Measurements from ENCODE around the gene CDKL1. TPM values are rescaled to one million over a fixed set of nuclear protein-coding genes. Genes with fewer than 3 reads are reported as not detected.

CDKL1 gene
- polyA plus RNA-seq, 1 of the 3 experiments (the other 2 are of a cell fraction): 2.5 TPM

GRCh38 chr14:50421499-50421898, 24.8 kb upstream of the CDKL1 start (continued):
- TF ChIP-seq, protein P1, sequence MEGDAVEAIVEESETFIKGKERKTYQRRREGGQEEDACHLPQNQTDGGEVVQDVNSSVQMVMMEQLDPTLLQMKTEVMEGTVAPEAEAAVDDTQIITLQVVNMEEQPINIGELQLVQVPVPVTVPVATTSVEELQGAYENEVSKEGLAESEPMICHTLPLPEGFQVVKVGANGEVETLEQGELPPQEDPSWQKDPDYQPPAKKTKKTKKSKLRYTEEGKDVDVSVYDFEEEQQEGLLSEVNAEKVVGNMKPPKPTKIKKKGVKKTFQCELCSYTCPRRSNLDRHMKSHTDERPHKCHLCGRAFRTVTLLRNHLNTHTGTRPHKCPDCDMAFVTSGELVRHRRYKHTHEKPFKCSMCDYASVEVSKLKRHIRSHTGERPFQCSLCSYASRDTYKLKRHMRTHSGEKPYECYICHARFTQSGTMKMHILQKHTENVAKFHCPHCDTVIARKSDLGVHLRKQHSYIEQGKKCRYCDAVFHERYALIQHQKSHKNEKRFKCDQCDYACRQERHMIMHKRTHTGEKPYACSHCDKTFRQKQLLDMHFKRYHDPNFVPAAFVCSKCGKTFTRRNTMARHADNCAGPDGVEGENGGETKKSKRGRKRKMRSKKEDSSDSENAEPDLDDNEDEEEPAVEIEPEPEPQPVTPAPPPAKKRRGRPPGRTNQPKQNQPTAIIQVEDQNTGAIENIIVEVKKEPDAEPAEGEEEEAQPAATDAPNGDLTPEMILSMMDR (IDR thresholded peaks at IDR 0.05): no peak
- TF ChIP-seq FOXJ3 (CRISPR knock-in tag; IDR thresholded peaks at IDR 0.05) (no peak), YY1 (IDR thresholded peaks at IDR 0.05; ENCODE audit: low read depth) (no peak), FOSL2 (IDR thresholded peaks at IDR 0.05; ENCODE audit: borderline replicate concordance, low read depth) (no peak), SMC3 (IDR thresholded peaks at IDR 0.05; ENCODE audit: low read depth, low read length) (no peak)

GRCh38 chr14:50417853-50418252, 21.2 kb upstream of the CDKL1 start:
- Histone ChIP-seq H3K9me2 (no peaks in the 10 kb centered on the region), H4K20me1 (ENCODE audit: insufficient read depth) (no peaks in the 10 kb centered on the region), H2AFZ (ENCODE audit: low read depth) (no peak overlapping the region), H3K27me3 (ENCODE audit: insufficient read depth) (no peaks in the 10 kb centered on the region), H3K4me3 (ENCODE audit: low read depth in 2 of 2, low read length in 1 of 2) (no peak overlapping the region), H3K79me2 (ENCODE audit: insufficient read depth) (no peaks in the 10 kb centered on the region), H3K9ac (no peak overlapping the region), H3F3A (replicated peaks; ENCODE audit: insufficient read depth) (peaks cover 12% of the 10 kb centered on the region), H3K9me3 (no peaks in the 10 kb centered on the region), H3K4me1 (ENCODE audit: control insufficient read depth in 1 of 2, insufficient read depth in 2 of 2, low read depth in 1 of 2, low read length in 1 of 2) (no peaks in the 10 kb centered on the region), H3K36me3 (replicated peaks in 1 of 2; ENCODE audit: control insufficient read depth in 1 of 2, insufficient read depth in 2 of 2, low read length in 1 of 2) (peaks cover 37 to 66% of the 10 kb centered on the region in 2 experiments), H3K4me2 (no peak overlapping the region), H3K27ac (ENCODE audit: low read depth in 2 of 2, low read length in 1 of 2) (no peak overlapping the region)
- no peak for TF ChIP-seq FOXJ3 (CRISPR knock-in tag; IDR thresholded peaks at IDR 0.05)
- no peak for TF ChIP-seq NRF1 (IDR thresholded peaks at IDR 0.05; ENCODE audit: low read depth, low read length)
- TF ChIP-seq GATA2 (CRISPR knock-in tag; IDR thresholded peaks at IDR 0.05): no peak
- no peak for TF ChIP-seq NFIC (IDR thresholded peaks at IDR 0.05; ENCODE audit: borderline replicate concordance)
- TF ChIP-seq TCF12 (IDR thresholded peaks at IDR 0.05): no peak
- TF ChIP-seq MXI1 (IDR thresholded peaks at IDR 0.05; ENCODE audit: low read depth, low read length): no peak
- TF ChIP-seq EZH2phosphoT487 (IDR thresholded peaks at IDR 0.05; ENCODE audit: borderline replicate concordance, low read depth): no peak
- TF ChIP-seq, protein P2, sequence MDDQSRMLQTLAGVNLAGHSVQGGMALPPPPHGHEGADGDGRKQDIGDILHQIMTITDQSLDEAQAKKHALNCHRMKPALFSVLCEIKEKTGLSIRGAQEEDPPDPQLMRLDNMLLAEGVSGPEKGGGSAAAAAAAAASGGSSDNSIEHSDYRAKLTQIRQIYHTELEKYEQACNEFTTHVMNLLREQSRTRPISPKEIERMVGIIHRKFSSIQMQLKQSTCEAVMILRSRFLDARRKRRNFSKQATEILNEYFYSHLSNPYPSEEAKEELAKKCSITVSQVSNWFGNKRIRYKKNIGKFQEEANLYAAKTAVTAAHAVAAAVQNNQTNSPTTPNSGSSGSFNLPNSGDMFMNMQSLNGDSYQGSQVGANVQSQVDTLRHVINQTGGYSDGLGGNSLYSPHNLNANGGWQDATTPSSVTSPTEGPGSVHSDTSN (IDR thresholded peaks at IDR 0.05): no peak
- TF ChIP-seq RAD21 (IDR thresholded peaks at IDR 0.05; ENCODE audit: low read length): no peak
- no peak for TF ChIP-seq MEF2A (IDR thresholded peaks at IDR 0.05; ENCODE audit: borderline replicate concordance, low read depth)
- no peak for TF ChIP-seq MAX (IDR thresholded peaks at IDR 0.05; ENCODE audit: low read depth)
- WGBS (ENCODE audit: low lambda C conversion rate): 98% methylated on average over 2 of the region's 2 CpGs
- CTCF ChIA-PET: interaction anchor here (0.9 kb wide), 1 partner anchor 9 kb away, joined by 3 read pairs; no protein-coding TSS in a partner anchor
- POLR2A ChIA-PET: no interaction called here
- no peak for DNase-seq
